HG03060 (cell line): ENCODE data around the gene DLGAP4.

Experiments used
- ATAC-seq: cut with Tn5 transposase; IDR thresholded peaks from one replicate; pipeline ENCODE4 v1.9.1; 2021; ENCODE audit warnings: low read depth, moderate number of reproducible peaks; ENCODE audit not compliant: unreplicated experiment

Gene DLGAP4

GRCh38 chr20:36399147-36399968, 93.2 kb downstream of the DLGAP4 start:
- no peak for ATAC-seq

GRCh38 chr20:36399969-36400545, 93.9 kb downstream of the DLGAP4 start:
- ATAC-seq: no peak

GRCh38 chr20:36400909-36401735, 95.0 kb downstream of the DLGAP4 start:
- ATAC-seq: no peak

GRCh38 chr20:36402708-36403107, 96.6 kb downstream of the DLGAP4 start:
- no peak for ATAC-seq

- ATAC-seq: no peak
These were observed 98.4 kb downstream of the DLGAP4 start for GRCh38 chr20:36404435-36404978.

- no peak for ATAC-seq
These were observed 99.1 kb downstream of the DLGAP4 start for GRCh38 chr20:36405255-36405654.

- ATAC-seq: no peak
These were observed 101.1 kb downstream of the DLGAP4 start for GRCh38 chr20:36407199-36407733.

GRCh38 chr20:36408219-36408618, 102.1 kb downstream of the DLGAP4 start:
- no peak for ATAC-seq

- no peak for ATAC-seq
These were observed 105.8 kb downstream of the DLGAP4 start for GRCh38 chr20:36411861-36412454.

GRCh38 chr20:36415475-36416002, 109.4 kb downstream of the DLGAP4 start:
- ATAC-seq: no peak

- no peak for ATAC-seq
These were observed 112.6 kb downstream of the DLGAP4 start for GRCh38 chr20:36418711-36419110.

- no peak for ATAC-seq
These were observed 115.5 kb downstream of the DLGAP4 start for GRCh38 chr20:36421641-36422040.

GRCh38 chr20:36424314-36424713, 118.2 kb downstream of the DLGAP4 start:
- no peak for ATAC-seq

GRCh38 chr20:36425166-36425565, 119.0 kb downstream of the DLGAP4 start:
- ATAC-seq: no peak

- no peak for ATAC-seq
These were observed 125.5 kb downstream of the DLGAP4 start for GRCh38 chr20:36431604-36432003.

- ATAC-seq: no peak
These were observed 126.0 kb downstream of the DLGAP4 start for GRCh38 chr20:36432096-36432495.

- no peak for ATAC-seq
These were observed 128.2 kb downstream of the DLGAP4 start for GRCh38 chr20:36434383-36434782.

- ATAC-seq: no peak
These were observed 129.0 kb downstream of the DLGAP4 start for GRCh38 chr20:36435124-36435523.

- no peak for ATAC-seq
These were observed 129.7 kb downstream of the DLGAP4 start for GRCh38 chr20:36435592-36436541.
